HepG2 (cell line): ENCODE results near the gene KIAA0930. TPM values are rescaled to one million over a fixed set of nuclear protein-coding genes. Genes with fewer than 3 reads are reported as not detected.

ENCODE experiments used
- ATAC-seq: fragments of 200-7000 bp; cut with Tn5 transposase; 3 replicates; pipeline ENCODE4 v1.9.1; 2020; ENCODE audit warnings: mild to moderate bottlenecking, moderate library complexity
- BruUV-seq: library from RNA; stranded (reverse); fragments of 400-500 nt; replicated peaks from 2 replicates; lab custom pipeline; 2021; lab: Mats Ljungman, UMichigan
- CTCF ChIA-PET: fragments of 300-600 bp; formaldehyde crosslinking; extraction: SDS; loops from one replicate; lab custom pipeline; 2021; ENCODE audit warnings: low total read pairs, inconsistent platforms, low intra/inter-chr PET ratio; lab: Yijun Ruan, JAX
- POLR2A ChIA-PET: fragments of 350-600 bp; sonication (Branson Sonifier 250); formaldehyde crosslinking; loops from one replicate; lab custom pipeline; 2020; ENCODE audit warnings: antibody characterized with exemption, inconsistent platforms; lab: Yijun Ruan, JAX
- DNase-seq: peaks from one replicate; pipeline ENCODE4 v3.0.0-alpha.2; 2015; ENCODE audit warnings: low spot score
- FAIRE-seq: peaks from 3 replicates; lab custom pipeline; 2011; peaks lifted over from hg19 to GRCh38; lab: Jason Lieb, UNC
- H2AFZ ChIP-seq: one replicate; pipeline ENCODE4 v1.6.1; 2011; ENCODE audit warnings: low read length, inconsistent platforms
- H3K27ac ChIP-seq: fragments of 300-600 bp; 3 replicates; pipeline ENCODE4 v1.8.0; 2011; ENCODE audit warnings: mixed run types, mild to moderate bottlenecking, mixed read lengths, low read length, inconsistent platforms; ENCODE audit not compliant: insufficient read depth; ENCODE audit errors: extremely low read length
- H3K27me3 ChIP-seq, 2 experiments: fragments of 200-600 bp in 1 of 2; 2 replicates in 1 of 2; 3 replicates in 1 of 2; pipeline versions ENCODE4 v1.6.0 to v1.8.0; 2011; ENCODE audit warnings: low read length in 2 of 2, mild to moderate bottlenecking in 2 of 2, moderate library complexity in 2 of 2, inconsistent platforms in 1 of 2; ENCODE audit not compliant: insufficient read depth in 2 of 2, control insufficient read depth in 1 of 2
- H3K36me3 ChIP-seq, 2 experiments: fragments of 200-600 bp in 1 of 2; replicated peaks in 1 of 2; 2 replicates in 1 of 2; 3 replicates in 1 of 2; pipeline versions ENCODE4 v1.5.1 to v1.8.0; 2011; ENCODE audit warnings: low read length in 2 of 2, inconsistent platforms in 1 of 2; ENCODE audit not compliant: insufficient read depth in 2 of 2, control insufficient read depth in 1 of 2
- H3K4me1 ChIP-seq: 2 replicates; pipeline ENCODE4 v1.5.1; 2012; ENCODE audit warnings: low read length, inconsistent platforms; ENCODE audit not compliant: insufficient read depth
- H3K4me2 ChIP-seq: 2 replicates; pipeline ENCODE4 v1.6.0; 2011; ENCODE audit warnings: low read depth, low read length, inconsistent platforms
- H3K4me3 ChIP-seq, 3 experiments: fragments of 200-600 bp in 1 of 3; sonication (generic), shearing (Covaris generic) in 1 of 3; replicated peaks in 1 of 3; 2 replicates each; pipeline ENCODE4 v1.5.1; 2011 to 2016; ENCODE audit warnings: low read length in 3 of 3, inconsistent platforms in 2 of 3, low read depth in 2 of 3, mild to moderate bottlenecking in 2 of 3, control low read depth in 1 of 3, mixed read lengths in 1 of 3; ENCODE audit not compliant: insufficient read depth in 1 of 3
- H3K79me2 ChIP-seq: one replicate; pipeline ENCODE4 v1.6.1; 2011; ENCODE audit warnings: low read length, inconsistent platforms; ENCODE audit not compliant: insufficient read depth
- H3K9ac ChIP-seq: 2 replicates; pipeline ENCODE4 v1.6.0; 2011; ENCODE audit warnings: mild to moderate bottlenecking, low read depth, low read length, inconsistent platforms; ENCODE audit not compliant: insufficient read depth
- H3K9me3 ChIP-seq: 2 replicates; pipeline ENCODE4 v1.5.1; 2012; ENCODE audit warnings: mild to moderate bottlenecking, low read length
- H4K20me1 ChIP-seq: 2 replicates; pipeline ENCODE4 v1.6.0; 2011; ENCODE audit warnings: inconsistent platforms, mild to moderate bottlenecking, low read length, moderate library complexity; ENCODE audit not compliant: insufficient read depth
- DPF2 ChIP-seq: sonication (generic); formaldehyde crosslinking; IDR thresholded peaks from 2 replicates; pipeline ENCODE4 v1.4.0; 2020; ENCODE audit warnings: mild to moderate bottlenecking, low read depth, missing genetic modification reagents, borderline replicate concordance
- FOXO4 ChIP-seq: sonication (generic); formaldehyde crosslinking; conservative IDR thresholded peaks from 2 replicates; pipeline ENCODE4 v1.8.1; 2023; ENCODE audit warnings: missing genetic modification reagents
- HNRNPL ChIP-seq: fragments of 200-400 bp; formaldehyde crosslinking; IDR thresholded peaks from 2 replicates; pipeline ENCODE4 v1.6.1; 2017; ENCODE audit warnings: mild to moderate bottlenecking, low read depth, low read length
- MIER2 ChIP-seq: IDR thresholded peaks from 2 replicates; pipeline ENCODE4 v1.6.1; 2016; ENCODE audit warnings: missing biosample characterization, missing genetic modification reagents
- MIER3 ChIP-seq: IDR thresholded peaks from 2 replicates; pipeline ENCODE4 v1.6.1; 2016; ENCODE audit warnings: missing compliant biosample characterization, borderline replicate concordance
- THAP7 ChIP-seq: sonication (generic); formaldehyde crosslinking; IDR thresholded peaks from 2 replicates; pipeline ENCODE4 v1.8.1; 2023; ENCODE audit warnings: mild to moderate bottlenecking, missing genetic modification reagents
- UBTF ChIP-seq: sonication (generic); formaldehyde crosslinking; IDR thresholded peaks from 2 replicates; pipeline ENCODE4 v1.4.0; 2020; ENCODE audit warnings: mild to moderate bottlenecking, missing genetic modification reagents
- ZBTB38 ChIP-seq: sonication (generic); formaldehyde crosslinking; IDR thresholded peaks from 2 replicates; pipeline ENCODE4 v1.5.1; 2020; ENCODE audit warnings: mild to moderate bottlenecking, missing genetic modification reagents
- ZBTB7A ChIP-seq: sonication (generic); formaldehyde crosslinking; IDR thresholded peaks from 2 replicates; pipeline ENCODE4 v1.8.0; 2022; ENCODE audit warnings: mild to moderate bottlenecking, missing genetic modification reagents
- ZFP82 ChIP-seq: sonication (generic); formaldehyde crosslinking; IDR thresholded peaks from 2 replicates; pipeline ENCODE4 v1.5.1; 2020; ENCODE audit warnings: mild to moderate bottlenecking, missing genetic modification reagents, borderline replicate concordance
- ZFX ChIP-seq: sonication (generic); formaldehyde crosslinking; IDR thresholded peaks from 2 replicates; pipeline ENCODE4 v1.4.0; 2020; ENCODE audit warnings: mild to moderate bottlenecking, low read depth, missing genetic modification reagents, moderate library complexity
- ZNF770 ChIP-seq: sonication (generic); formaldehyde crosslinking; IDR thresholded peaks from 2 replicates; pipeline ENCODE4 v1.5.0; 2020; ENCODE audit warnings: mild to moderate bottlenecking, missing genetic modification reagents
- ZNF788 ChIP-seq: sonication (generic); formaldehyde crosslinking; IDR thresholded peaks from 2 replicates; pipeline ENCODE4 v1.5.0; 2020; ENCODE audit warnings: mild to moderate bottlenecking, missing genetic modification reagents, borderline replicate concordance
- WGBS: methylation state at CpG from one replicate; pipeline ENCODE4 v1.1.6; 2017; ENCODE audit warnings: low lambda C conversion rate; 5-methylcytosine and 5-hydroxymethylcytosine counted together
- in situ Hi-C: cut with HindIII; loops from 2 replicates; pipeline ENCODE4 v1.10.0; 2017; ENCODE audit warnings: low pct_unique_long_range_greater_than_20kb; ENCODE audit not compliant: extremely low pct_ligation_motif_present
- intact Hi-C: fragments of 100-400 bp; cut with micrococcal nuclease; formaldehyde crosslinking; loops from one replicate; pipeline ENCODE4 v1.10.0; 2022; ENCODE audit not compliant: unreplicated experiment
- polyA plus RNA-seq, 8 experiments: library from polyadenylated mRNA; depleted of rRNA in 3 of 8; stranded (reverse) in 7 of 8; unstranded in 1 of 8; fragments of >200 nt; fragmentation: Illumina TruSeq in 4 of 8; extraction: Trizol in 4 of 8; gene quantifications; 2 replicates each; pipeline versions ENCODE4 v1.2.1 to v1.2.3, GENCODE V29; 2011 to 2016; ENCODE audit warnings: low read depth in 4 of 8, missing spikeins in 1 of 8, mixed read lengths in 1 of 8; ENCODE audit not compliant: insufficient read depth in 1 of 8
- total RNA-seq, 5 experiments: library from RNA; depleted of rRNA; stranded (reverse); fragments of >200 nt; fragmentation: Illumina TruSeq; extraction: Trizol; gene quantifications; 2 replicates each; pipeline ENCODE4 v1.2.3, GENCODE V29; 2016; ENCODE audit warnings: low read depth in 1 of 5

Gene KIAA0930
- total and polyA plus RNA-seq, 2 of the 13 experiments (the other 11 are each of a cell fraction or from before 2014, with no cell fraction given): 27.0 to 38.2 TPM

GRCh38 chr22:45225732-45226502 is 14.8 kb downstream of the KIAA0930 start:
- CTCF ChIA-PET: no interaction called here
- FAIRE-seq: no peak
- Histone ChIP-seq H3K9ac (0 out of 2 replicates have a peak overlapping the region, but pooled peaks have one; percentile 0), H3K27ac (peak overlapping the region; percentile 40), H3K27me3 (no peaks in the 10 kb centered on the region), H3K4me1 (peaks cover 42% of the 10 kb centered on the region), H4K20me1 (no peaks in the 10 kb centered on the region; the same call in 1 of the 2 replicates), H3K4me2 (peak overlapping the region; percentile 38), H3K36me3 (no peaks in the 10 kb centered on the region), H2AFZ (no peak overlapping the region), H3K79me2 (peaks cover 13% of the 10 kb centered on the region), H3K4me3 (no peak overlapping the region), H3K9me3 (no peaks in the 10 kb centered on the region)
- intact Hi-C loops: no loop called here
- in situ Hi-C loops: no loop called here
- POLR2A ChIA-PET: interaction anchor here (1.7 kb wide), 1 partner anchor 20 kb away, joined by 4 read pairs; no protein-coding TSS in a partner anchor
- ATAC-seq: peak; percentile 61
- no TSS peak for BruUV-seq
- WGBS: 76% methylated on average over 15 of the region's 26 CpGs
- DNase-seq: peak; percentile 25
- TF ChIP-seq MIER3 (CRISPR knock-in tag) (no peak), ZBTB7A (no peak), ZFP82 (CRISPR knock-in tag) (no peak), DPF2 (CRISPR knock-in tag) (no peak), UBTF (no peak), ZNF788 (CRISPR knock-in tag) (no peak), ZNF770 (CRISPR knock-in tag) (no peak), ZBTB38 (CRISPR knock-in tag) (peak; percentile 60; the same call in 1 of the 2 replicates), ZFX (CRISPR knock-in tag) (peak; percentile 17; the same call in 1 of the 2 replicates), FOXO4 (CRISPR knock-in tag) (no peak), MIER2 (no peak), THAP7 (CRISPR knock-in tag) (no peak), HNRNPL (0 out of 2 replicates have a peak, but pooled peaks have one; percentile 46)
